Measurements from ENCODE around the gene TCAF1. TPM values are rescaled to one million over a fixed set of nuclear protein-coding genes. Genes with fewer than 3 reads are reported as not detected.

The TCAF1 gene
- total and polyA plus RNA-seq, 2 donors (not counting 3 experiments of a cell fraction or from before 2014, with no cell fraction given) = 29.0 to 48.3 TPM

GRCh38 chr7:143885951-143886350 is 16.0 kb downstream of the TCAF1 start:
- no peaks in the 10 kb centered on the region for H4K20me1 ChIP-seq (replicated peaks; ENCODE audit: control insufficient read depth, extremely low read depth, insufficient read depth, low read length)
- no peaks in the 10 kb centered on the region for H3K9me3 ChIP-seq (replicated peaks; ENCODE audit: control insufficient read depth, insufficient read depth, low read length)
- no peak for FAIRE-seq
- H3K27ac ChIP-seq (ENCODE audit: insufficient read depth, low read depth, low read length) = no peak overlapping the region
- no TSS peak for BruUV-seq (replicated peaks)
- POLR2A ChIA-PET = interaction anchor here (0.9 to 2.0 kb wide), 2 partner anchors 11 to 15 kb away, joined by 4 to 10 read pairs; partner anchors contain the start of gene TCAF1
- no peak overlapping the region for H3K4me3 ChIP-seq (replicated peaks in 1 of 3; ENCODE audit: insufficient read depth in 1 of 3, low read depth in 1 of 3, low read length in 3 of 3)
- no peak overlapping the region for H3K9ac ChIP-seq (replicated peaks; ENCODE audit: extremely low read depth, insufficient read depth, low read length)
- H3K4me2 ChIP-seq (ENCODE audit: insufficient read depth, low read length) = no peak overlapping the region
- peaks cover 10% of the 10 kb centered on the region for H3K79me2 ChIP-seq (ENCODE audit: control insufficient read depth, insufficient read depth, low read length)
- no peak for DNase-seq (ENCODE audit: low read depth, low spot score)
- H2AFZ ChIP-seq (ENCODE audit: low read depth, low read length) = no peak overlapping the region
- TF ChIP-seq JUN (IDR thresholded peaks at IDR 0.05; ENCODE audit: borderline replicate concordance, insufficient read depth, insufficient read length, low read depth) (no peak), FOS (IDR thresholded peaks at IDR 0.05; ENCODE audit: borderline replicate concordance, insufficient read depth, low read length) (no peak), MAX (IDR thresholded peaks at IDR 0.05; ENCODE audit: insufficient read depth, insufficient read length) (no peak), GATA2 (IDR thresholded peaks at IDR 0.05; ENCODE audit: insufficient read depth, insufficient read length, low read depth, low read length) (no peak), CTCF (IDR thresholded peaks at IDR 0.05; ENCODE audit: extremely low read depth in 1 of 2, insufficient read depth in 1 of 2, low read depth in 1 of 2, low read length in 2 of 2) (no peak), MYC (IDR thresholded peaks at IDR 0.05; ENCODE audit: low read depth, low read length) (no peak), EZH2 (IDR thresholded peaks at IDR 0.05; ENCODE audit: borderline replicate concordance, low read depth, low read length, severe bottlenecking) (no peak), POLR2A (IDR thresholded peaks at IDR 0.05; ENCODE audit: low read depth, low read length) (no peak), POLR2AphosphoS5 (IDR thresholded peaks at IDR 0.05; ENCODE audit: insufficient read depth, low read depth, low read length) (no peak)
- no peaks in the 10 kb centered on the region for H3K27me3 ChIP-seq (ENCODE audit: control insufficient read depth in 2 of 2, insufficient read depth in 2 of 2, low read length in 2 of 2)
- intact Hi-C loops (cut with micrococcal nuclease) = no loop called here
- H3K4me1 ChIP-seq (ENCODE audit: control insufficient read depth, extremely low read depth, insufficient read depth, low read length) = peaks cover 11% of the 10 kb centered on the region
- H3K36me3 ChIP-seq (ENCODE audit: control insufficient read depth in 2 of 2, extremely low read depth in 1 of 2, insufficient read depth in 2 of 2, low read length in 2 of 2) = no peaks in the 10 kb centered on the region
- CTCF ChIA-PET = interaction anchor here (1.4 to 1.8 kb wide), 2 partner anchors 16 to 242 kb away, joined by 3 to 9 read pairs; partner anchors contain the start of gene TCAF1
- no peaks in the 10 kb centered on the region for H3K9me1 ChIP-seq (replicated peaks; ENCODE audit: control insufficient read depth, extremely low read depth, insufficient read depth, low read length)
- dilution Hi-C loops (cut with MboI; ENCODE audit: extremely low pct_ligation_motif_present, low sequenced_read_pairs) = no loop called here
